Measurements from ENCODE around the gene FXYD3.

Gene FXYD3

DNA sequence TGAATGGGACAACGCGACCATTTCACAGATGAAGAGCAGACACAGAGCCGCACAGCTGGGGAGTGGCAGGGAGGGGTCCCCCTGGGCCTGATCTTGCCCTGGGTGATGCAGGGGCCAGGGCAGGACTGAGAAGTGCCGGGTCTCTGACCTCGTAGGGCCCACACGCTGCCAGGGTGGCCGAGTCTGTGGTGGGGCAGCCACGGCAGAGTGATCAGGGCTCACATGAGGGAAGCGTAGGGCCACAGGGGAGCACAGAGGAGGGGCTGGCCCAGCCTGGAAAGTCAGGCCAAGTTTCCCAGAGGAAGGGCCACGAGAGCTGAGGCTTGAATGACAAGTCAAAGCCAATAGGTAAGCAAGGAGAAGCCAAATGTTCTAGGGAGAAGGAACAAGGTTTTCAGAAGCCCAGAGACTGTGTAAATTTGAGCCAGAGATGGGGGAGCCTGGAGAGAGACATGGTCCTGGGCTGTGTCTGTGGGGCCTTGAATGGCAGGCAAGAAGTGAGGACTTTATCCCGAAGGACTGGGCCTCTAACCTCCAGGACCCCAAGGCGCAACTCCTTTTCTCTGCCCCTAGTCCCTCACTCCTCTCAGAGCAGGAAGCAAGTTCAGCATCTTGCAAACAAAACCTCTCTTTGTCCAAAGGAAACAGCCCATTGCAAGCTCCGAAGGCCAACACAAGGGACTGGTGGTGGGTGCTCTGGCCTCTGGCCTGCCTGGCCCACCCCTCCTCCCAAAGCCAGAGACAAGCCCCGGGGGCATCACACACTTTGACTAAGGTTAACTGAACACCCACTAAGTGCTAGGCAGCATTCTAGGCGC lies 31.7 kb upstream of the FXYD3 start:
- Histone ChIP-seq H3K27me3 (ENCODE audit: insufficient read depth, low read depth, severe bottlenecking) (no peaks in the 10 kb centered on the region), H3K9me3 (ENCODE audit: severe bottlenecking) (peaks cover 13% of the 10 kb centered on the region), H3K36me3 (no peaks in the 10 kb centered on the region), H3K27ac (no peak overlapping the region), H3K4me3 (ENCODE audit: low read depth, low read length) (no peak overlapping the region)
- TF ChIP-seq, protein P1, sequence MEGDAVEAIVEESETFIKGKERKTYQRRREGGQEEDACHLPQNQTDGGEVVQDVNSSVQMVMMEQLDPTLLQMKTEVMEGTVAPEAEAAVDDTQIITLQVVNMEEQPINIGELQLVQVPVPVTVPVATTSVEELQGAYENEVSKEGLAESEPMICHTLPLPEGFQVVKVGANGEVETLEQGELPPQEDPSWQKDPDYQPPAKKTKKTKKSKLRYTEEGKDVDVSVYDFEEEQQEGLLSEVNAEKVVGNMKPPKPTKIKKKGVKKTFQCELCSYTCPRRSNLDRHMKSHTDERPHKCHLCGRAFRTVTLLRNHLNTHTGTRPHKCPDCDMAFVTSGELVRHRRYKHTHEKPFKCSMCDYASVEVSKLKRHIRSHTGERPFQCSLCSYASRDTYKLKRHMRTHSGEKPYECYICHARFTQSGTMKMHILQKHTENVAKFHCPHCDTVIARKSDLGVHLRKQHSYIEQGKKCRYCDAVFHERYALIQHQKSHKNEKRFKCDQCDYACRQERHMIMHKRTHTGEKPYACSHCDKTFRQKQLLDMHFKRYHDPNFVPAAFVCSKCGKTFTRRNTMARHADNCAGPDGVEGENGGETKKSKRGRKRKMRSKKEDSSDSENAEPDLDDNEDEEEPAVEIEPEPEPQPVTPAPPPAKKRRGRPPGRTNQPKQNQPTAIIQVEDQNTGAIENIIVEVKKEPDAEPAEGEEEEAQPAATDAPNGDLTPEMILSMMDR (IDR thresholded peaks at IDR 0.05; ENCODE audit: low read depth, low read length), result no peak
- DNase-seq, result no peak

DNA sequence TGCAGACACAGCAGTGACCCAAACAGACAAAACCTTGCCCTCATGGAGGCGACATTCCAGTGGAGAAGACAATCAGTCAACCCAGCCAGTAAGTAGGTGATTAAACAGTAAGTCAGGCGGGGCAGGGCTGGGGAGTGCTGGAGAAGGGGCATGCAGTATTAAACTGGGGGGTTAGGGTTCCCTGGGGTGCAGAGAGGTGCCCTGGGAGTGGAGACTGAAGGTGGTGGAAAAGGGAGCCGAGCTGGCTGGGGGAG lies 31.2 kb upstream of the FXYD3 start:
- TF ChIP-seq, protein P1 (IDR thresholded peaks at IDR 0.05; ENCODE audit: low read depth, low read length), result no peak

DNA sequence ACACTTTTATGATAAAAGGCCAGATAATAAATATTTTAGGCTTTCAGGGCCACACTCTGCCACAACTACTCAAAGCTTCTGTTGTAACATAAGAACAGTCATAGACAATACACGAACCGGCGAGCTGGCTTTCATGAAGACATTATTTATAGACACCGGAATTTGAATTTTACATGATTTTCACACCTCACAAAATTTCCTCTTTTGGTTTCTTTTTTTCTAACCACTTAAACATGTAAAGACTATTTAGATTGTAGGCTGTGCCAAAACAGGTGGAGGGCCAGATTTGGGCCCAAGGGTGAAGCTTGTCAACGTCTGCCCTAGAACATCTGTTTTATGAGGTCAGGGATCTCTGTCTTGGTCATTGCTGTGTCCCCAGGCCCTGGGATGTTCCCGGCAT lies 29.7 kb upstream of the FXYD3 start:
- no peaks in the 10 kb centered on the region for H3K27me3 ChIP-seq (ENCODE audit: insufficient read depth, low read depth, severe bottlenecking)
- H3K27ac ChIP-seq, result no peak overlapping the region
- DNase-seq, result no peak
- TF ChIP-seq, protein P1 (IDR thresholded peaks at IDR 0.05; ENCODE audit: low read depth, low read length), result no peak
- H3K36me3 ChIP-seq, result no peaks in the 10 kb centered on the region
- no peak overlapping the region for H3K4me3 ChIP-seq (ENCODE audit: low read depth, low read length)
- H3K9me3 ChIP-seq (ENCODE audit: severe bottlenecking), result peaks cover 13% of the 10 kb centered on the region

More for the DNA sequence above, 31.2 kb upstream of the FXYD3 start:
- Histone ChIP-seq H3K9me3 (ENCODE audit: severe bottlenecking) (peaks cover 13% of the 10 kb centered on the region), H3K27me3 (ENCODE audit: insufficient read depth, low read depth, severe bottlenecking) (no peaks in the 10 kb centered on the region), H3K4me3 (ENCODE audit: low read depth, low read length) (no peak overlapping the region), H3K27ac (no peak overlapping the region), H3K36me3 (no peaks in the 10 kb centered on the region)
- no peak for DNase-seq

DNA sequence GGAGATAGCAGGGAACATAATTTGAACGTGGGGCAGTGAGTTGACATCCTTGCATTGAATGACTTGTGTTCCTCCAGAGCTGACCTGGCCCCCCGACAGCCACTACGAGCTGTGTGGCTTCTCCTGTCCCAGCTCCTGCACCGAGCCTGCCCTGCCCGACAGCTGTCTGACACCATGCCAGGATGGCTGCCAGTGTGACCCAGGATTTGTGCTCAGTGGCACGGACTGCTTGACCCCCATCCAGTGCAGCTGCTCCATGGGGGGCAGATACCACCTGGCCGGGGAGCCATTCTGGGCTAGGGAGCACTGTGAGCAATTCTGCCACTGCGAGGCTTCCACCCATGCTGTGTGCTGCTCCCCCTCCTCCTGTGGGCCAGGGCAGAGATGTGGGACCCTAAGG lies 29.2 kb upstream of the FXYD3 start:
- no peak overlapping the region for H3K4me3 ChIP-seq (ENCODE audit: low read depth, low read length)
- no peaks in the 10 kb centered on the region for H3K36me3 ChIP-seq
- H3K27ac ChIP-seq, result no peak overlapping the region
- H3K27me3 ChIP-seq (ENCODE audit: insufficient read depth, low read depth, severe bottlenecking), result no peaks in the 10 kb centered on the region
- TF ChIP-seq, protein P1 (IDR thresholded peaks at IDR 0.05; ENCODE audit: low read depth, low read length), result no peak
- DNase-seq, result no peak
- peaks cover 10% of the 10 kb centered on the region for H3K9me3 ChIP-seq (ENCODE audit: severe bottlenecking)

DNA sequence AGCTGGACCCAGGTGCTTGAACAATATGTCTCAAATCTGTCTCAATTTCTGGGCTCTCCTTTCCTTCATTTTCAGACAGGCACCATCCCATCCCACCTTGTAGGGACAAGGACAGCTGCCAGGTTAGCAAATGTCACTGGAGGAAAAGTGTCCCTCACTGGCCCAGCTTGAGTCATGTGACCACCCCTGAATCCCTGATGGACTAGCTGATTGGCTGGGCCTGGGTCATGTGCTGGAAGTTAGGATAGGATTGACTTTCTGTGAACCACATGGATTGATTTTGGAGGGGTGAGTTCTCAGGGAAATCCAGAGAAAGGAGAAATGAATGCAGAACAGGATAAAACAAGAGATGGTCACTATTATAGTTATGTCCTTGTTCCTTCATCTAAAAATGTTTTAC lies 28.2 kb upstream of the FXYD3 start:
- H3K36me3 ChIP-seq, result no peaks in the 10 kb centered on the region
- DNase-seq, result no peak
- TF ChIP-seq, protein P1 (IDR thresholded peaks at IDR 0.05; ENCODE audit: low read depth, low read length), result no peak
- no peaks in the 10 kb centered on the region for H3K27me3 ChIP-seq (ENCODE audit: insufficient read depth, low read depth, severe bottlenecking)
- no peak overlapping the region for H3K27ac ChIP-seq
- H3K9me3 ChIP-seq (ENCODE audit: severe bottlenecking), result peaks cover 3% of the 10 kb centered on the region
- no peak overlapping the region for H3K4me3 ChIP-seq (ENCODE audit: low read depth, low read length)
